NCI-H1417 treated with DMSO at 0.1 percent for 48 hours (cell line): Measurements from ENCODE around the gene CD24.
"Not testable (repeated sequence)": the region's sequence is repeated elsewhere in the genome, so short reads cannot be mapped to it uniquely, and the experiment has no call there.

Experiments used
- DNase-seq: peaks from one replicate; lab custom pipeline; 2025; lab: John Stamatoyannopoulos, UW

The CD24 gene, protein sequence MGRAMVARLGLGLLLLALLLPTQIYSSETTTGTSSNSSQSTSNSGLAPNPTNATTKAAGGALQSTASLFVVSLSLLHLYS

DNA sequence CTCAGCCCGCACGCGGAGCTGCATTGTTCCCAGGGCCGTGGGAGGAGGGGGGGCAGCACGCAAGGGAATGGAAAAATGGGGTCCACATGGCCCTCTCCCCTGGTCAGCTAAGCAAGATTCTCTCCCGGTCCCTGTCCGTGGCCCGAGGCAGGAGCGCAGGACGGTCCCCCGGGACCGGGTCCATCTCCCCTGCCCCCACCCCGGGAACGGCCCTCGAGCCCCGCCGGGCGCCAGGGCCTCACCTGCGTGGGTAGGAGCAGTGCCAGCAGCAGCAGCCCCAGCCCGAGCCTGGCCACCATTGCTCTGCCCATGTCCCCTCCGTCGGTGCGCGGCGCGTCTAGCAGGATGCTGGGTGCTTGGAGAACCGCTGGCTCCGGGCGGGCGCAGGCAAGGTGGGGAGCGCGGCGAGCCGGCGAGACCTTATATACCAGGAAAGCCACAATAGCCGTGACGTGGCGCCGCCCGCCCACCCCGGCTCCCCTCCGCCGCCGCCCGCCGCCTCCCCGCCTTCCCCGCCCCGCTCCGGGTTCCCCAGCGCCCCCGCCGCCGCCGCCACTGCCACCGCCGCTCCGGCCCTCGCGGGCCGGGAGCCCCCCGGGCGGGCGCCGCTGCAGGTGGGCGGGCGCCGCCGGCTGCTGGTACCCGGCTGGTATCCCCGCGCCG is at the start of gene CD24:
Gene CD24, minus strand, starts transcription at position 394 of the 663 bp plus-strand sequence. Its CDS starts 83 bp downstream, at position 311.
- no peak for DNase-seq

DNA sequence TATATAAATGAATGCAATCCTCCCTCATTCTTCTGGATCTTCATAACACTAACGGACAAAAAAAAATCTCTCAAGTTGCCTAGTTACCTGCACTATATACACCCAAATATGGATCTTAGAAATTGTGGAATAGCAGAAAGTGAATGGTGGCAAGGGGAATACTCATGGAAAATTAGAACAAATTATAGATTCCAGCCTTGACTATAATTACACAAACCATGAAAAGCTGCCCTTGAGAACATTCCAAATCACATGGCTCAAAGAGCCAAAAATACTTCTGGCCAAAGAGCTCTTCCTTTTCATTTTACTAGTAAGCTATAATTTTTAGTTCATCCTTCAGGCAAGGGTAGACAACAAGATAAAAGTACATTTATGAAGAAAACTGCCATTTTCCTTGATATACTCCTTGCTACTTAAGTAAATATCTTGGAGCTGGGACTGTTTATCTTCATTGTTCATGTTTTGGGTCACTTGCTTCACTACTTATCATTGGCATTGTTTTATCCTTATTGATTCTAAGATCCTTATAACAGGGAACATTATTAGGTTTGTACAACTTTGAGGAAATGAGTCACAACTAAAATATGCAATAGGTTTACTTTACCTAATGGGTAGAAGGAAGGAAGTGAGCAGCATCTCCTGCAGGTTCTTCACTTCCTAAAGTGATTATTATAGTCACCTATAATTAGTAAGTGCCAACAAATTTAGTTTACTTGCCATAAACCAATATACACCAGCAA is 47.1 kb upstream of the CD24 start:
- no peak for DNase-seq

DNA sequence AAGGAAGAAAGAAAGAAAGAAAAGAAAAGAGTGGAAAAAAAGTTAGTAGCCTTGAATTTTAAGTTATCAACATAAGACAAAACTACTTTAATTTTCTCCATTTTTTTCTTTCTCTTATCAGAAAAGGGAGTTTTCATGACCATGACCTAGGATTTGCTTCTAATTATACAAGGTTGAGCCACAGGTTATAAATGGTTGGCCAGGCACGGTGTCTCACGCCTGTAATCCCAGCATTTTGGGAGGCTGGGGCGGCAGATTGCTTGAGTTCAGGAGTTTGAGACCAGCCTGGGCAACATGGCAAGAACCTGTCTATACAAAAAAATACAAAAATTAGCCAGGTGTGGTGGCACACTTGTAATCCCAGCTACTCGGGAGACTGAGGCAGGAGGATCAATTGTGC is 45.7 kb upstream of the CD24 start:
- no peak for DNase-seq

DNA sequence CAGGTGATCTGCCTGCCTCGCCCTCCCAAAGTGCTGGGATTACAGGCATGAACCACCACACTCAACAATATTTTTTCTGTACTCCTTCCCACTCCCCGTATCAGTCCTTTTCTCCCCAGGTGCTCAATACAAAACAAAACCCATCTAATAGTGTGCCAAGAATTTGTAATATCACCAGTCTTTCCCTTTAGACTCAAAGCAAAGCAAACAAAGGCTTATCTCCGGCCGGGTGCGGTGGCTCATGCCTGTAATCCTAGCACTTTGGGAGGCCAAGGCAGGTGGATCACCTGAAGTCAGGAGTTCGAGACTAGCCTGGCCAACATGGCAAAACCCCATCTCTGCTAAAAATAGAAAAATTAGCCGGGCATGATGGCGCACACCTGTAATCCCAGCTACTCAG is 45.1 kb upstream of the CD24 start:
- not testable (repeated sequence) for DNase-seq

DNA sequence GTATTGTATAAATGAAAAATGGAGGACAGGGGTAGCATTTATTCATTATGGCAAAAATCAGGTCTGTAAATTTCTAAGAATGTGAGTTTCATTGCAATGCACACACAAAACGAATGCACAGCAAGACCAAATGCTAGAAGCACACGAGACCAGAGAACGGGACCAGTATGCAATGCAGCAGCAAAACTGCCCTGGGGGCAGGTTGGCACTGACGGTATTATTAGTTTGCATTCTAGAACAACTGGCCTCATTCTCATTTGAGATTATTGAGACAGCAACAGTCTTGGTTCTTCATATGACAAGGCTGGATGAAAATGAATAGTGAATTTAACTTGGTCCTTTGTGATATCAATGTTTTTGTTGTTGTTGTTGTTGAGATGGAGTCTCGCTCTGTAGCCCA is 44.5 kb upstream of the CD24 start:
- DNase-seq, result no peak

DNA sequence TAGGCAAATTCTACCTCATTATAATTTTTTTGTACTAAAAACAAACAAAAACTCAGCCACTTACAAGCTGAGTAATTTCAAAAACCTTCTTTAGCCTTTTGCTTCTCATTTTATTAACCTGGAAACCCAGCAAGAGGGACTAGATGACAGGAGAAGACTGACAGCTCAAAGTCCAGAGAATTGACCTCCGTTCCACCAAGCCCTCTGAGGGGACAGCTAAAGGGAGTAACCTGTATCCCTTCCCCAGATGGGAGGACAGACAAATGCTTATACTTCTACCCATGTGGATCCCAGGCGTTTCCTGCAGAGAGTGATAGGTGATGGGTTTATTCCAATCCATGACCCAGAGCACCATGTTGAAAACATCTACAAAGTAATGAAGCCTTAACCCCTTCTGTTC is 35.0 kb upstream of the CD24 start:
- no peak for DNase-seq

DNA sequence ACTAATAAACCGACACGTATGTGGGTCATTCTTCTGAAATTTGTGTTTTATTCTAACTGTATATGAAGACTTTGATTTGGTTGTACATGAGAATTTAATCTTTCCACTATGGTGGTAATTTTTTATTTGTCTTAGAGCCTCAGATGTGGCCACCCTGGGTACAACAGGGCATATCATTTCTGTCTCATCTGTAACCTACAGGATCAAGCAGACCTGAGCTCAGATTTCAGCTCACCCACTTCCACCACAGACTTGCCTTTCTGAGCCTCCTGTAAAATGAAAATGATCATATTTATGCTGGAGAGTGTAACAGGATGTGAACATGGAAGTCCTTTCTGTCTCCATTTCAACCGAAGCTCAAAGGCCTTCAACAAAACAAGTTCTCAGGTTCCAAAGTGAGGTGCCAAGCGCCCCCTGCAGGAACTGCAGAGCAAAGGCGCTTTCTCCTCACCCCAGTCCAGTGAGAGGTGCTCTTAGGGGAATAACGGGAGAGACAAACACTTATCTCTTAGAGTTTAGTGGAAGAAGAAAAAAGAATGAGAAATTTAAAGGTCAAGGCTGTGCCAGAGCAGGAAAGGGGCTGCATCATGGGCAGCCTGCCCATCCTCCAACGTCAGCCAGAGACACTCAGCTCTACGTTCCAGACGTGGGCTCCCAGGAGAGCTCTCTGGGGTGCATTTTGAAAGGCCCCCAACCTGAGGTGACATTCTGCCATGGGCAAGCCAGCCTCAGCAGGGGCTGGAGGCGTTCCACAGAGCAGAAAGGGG is 23.0 kb upstream of the CD24 start:
- DNase-seq, result no peak

DNA sequence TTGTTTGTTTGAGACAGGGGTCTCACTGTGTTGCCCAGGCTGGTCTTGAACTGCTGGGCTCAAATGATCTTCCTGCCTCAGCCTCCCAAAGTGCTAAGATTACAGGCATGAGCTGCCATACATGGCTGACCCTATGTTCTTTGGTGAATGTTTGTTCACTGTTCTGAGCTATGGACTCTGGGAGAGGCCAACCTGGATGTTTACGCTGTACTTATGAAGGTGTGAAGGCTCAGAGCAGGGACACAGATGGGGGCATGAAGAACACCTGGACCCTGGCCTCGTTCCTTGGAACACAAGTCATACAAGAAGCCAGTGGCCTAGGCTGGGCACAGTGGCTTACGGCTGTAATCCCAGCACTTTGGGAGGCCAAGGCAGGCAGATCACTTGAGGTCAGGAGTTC is 21.1 kb upstream of the CD24 start:
- DNase-seq, result no peak

DNA sequence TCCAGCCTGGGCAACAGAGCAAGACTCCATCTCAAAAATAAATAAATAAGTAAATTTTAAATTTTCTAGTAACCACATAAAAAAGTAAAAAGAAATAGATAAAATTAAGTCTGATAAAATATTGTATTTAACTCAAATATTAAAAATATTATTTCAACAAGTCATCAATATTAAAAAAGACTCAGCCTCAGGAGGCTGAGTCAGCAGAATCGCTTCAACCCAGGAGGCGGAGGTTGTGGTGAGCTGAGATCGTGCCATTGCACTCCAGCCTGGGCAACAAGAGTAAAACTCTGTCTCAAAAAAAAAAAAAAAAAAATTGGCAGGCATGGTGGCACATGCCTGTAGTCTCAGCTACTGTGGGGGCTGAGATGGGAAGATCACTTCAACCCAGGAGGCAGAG is 15.2 kb upstream of the CD24 start:
- not testable (repeated sequence) for DNase-seq

DNA sequence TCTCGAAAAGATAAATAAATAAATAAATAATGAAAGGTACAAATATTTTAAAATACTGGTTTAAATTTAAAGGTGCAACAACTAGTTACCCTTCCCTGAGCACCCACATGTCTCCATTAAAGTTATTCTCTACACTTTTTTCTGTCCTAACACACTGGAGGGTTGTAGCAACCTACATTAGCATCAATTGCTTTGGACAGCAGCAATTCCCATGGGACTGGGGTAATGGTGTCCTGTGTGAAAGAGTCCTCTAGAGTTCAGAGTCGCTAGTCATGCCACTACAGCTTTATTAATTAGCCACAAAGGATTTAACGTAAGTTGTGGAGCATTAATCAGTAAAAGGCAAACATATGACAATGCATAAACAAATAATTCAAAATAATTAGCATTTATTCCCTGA is 14.1 kb upstream of the CD24 start:
- DNase-seq, result no peak

DNA sequence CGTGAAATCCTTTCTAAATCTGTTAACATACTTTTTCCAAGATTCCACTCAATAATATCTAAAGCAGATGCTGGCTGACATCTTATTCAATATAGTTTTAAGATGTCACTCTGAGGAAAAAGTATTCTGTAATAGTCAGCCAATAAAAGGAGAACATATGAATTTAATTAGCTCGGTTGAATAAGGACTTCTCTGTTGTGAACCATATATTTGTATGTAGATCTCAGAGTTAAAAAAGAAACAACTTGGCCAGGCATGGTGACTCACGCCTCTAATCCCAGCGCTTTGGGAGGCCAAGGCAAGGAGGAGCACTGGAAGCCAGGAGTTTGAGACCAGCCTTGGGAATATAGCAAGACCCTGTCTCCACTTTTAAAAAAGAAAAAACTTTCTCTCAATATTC is 7.4 kb upstream of the CD24 start:
- no peak for DNase-seq

DNA sequence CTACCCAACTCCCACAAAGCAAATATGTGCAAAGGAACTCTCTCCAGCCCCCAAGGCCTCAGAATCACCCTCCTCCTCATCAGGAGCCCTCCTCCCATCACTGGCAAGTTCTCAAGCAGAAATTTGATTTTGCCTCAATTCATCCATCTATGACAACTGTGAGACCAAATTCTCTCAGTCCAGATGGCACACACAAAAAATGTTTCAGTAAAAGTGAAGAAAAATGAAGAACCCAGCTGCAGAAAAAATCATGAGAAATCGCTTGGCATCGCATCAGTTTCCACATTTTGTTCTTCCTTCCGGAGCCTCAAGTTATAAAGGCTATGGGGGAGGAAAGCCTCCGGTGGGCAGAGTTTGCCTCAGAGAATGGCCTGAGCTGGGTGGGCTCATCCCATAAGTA is 6.4 kb upstream of the CD24 start:
- DNase-seq, result no peak

DNA sequence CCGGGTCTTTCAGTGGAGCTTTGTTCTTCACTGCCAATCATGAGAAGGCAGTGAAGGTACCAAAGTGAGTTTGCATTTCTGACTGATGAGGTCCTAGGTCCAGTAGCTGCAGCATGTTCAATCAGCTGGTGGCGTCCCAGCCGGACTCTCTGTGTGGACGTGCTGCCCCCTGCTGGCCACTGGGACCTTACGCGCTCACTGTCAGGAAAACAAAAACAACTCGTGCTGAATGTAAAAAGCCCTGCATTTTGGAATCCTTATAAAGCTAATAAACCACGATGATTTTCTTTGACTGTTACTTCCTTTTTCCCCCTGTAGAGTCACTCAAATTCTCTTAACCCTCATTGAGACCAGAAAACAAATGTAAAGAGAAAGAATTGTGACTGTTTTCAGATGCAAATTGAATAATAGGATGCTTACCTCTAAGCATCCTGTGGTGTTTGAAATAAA is 4.9 kb upstream of the CD24 start:
- DNase-seq, result no peak

DNA sequence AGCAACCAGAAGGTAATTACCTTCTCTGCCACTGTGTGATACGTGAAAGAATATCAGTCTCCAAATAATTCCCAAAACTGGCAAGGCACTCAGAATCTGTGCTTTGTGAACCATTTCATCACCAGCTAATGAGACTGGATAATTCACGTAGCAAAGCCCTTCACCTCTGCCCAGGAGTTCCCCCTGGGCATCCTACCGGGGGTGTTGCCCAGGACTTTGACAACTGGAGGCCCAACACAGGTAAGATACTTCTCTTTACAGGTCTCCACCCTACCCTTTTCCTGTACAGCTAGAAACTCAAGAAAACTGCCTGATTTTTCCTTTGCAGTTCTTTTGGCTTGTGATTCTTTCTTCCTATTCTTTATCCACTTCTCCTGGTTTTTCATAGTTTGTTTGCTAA is 2.7 kb upstream of the CD24 start:
- no peak for DNase-seq

DNA sequence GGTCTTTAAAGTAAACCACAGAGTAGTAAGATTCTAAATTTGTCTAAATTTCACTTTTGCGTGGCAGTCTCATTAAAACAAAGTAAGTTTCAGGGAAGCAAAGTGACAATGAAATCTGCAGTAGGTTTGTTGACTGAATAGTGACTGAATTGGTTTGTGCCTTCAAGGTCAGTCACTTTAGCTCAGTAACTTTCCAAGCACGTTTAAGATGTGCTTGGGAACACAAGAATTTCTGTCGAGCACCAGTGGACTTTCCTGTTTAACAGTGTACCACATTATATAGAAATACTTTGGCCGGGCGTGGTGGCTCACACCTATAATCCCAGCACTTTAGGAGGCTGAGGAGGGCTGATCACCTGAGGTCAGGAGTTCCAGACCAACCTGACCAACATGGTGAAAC is 1.7 kb upstream of the CD24 start:
- no peak for DNase-seq

DNA sequence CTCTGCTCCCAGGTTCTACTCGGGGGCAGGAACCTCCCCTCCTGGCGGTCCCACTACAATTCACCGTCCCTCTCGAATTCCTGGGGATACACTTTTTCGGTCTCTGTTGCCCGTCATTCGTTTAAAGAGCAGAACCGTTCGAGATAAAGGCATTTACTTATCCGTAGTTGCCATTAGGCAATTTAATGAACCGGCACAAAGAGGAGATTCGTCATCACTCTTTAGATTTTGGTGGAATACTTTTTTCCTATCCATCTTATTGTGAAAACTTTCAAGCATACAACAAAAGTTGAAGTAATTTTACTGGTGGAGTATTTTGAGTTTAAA is 1.2 kb upstream of the CD24 start:
- no peak for DNase-seq

DNA sequence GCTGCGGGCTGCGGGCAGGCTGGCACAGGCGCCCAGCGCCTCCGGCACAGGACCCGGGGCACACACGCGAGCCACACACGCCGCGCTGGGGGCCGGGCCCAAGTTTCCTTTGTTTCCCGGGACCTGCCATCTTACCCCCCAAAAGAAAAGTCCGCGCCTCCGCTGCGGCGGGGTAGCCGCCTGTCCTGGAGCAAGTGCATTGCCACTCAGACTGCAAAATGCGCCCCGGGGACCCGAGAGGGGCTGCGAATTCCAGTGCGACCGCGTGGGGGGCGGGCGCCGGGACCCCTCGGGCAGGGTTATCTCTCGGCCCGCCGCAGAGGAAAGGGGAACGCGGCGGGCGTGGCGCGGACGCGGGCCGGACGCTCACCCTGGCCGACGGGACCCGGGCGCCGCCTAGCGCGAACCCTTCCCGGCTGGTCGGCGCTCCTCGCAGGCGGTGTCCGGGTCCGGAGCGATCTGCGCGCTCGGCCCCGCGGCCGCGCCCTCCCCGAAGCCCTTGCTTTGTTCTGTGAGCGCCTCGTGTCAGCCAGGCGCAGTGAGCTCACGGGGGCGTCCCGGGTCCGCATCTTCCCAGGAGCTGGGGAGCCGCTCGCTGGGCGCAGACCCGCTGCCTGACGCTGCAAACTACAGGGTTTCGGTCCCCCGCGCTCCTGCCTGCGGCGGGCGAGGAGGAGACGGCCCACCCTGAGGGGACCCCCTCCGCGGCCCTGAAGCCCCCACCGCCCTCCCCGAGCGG is 639 bp upstream of the CD24 start:
- no peak for DNase-seq

DNA sequence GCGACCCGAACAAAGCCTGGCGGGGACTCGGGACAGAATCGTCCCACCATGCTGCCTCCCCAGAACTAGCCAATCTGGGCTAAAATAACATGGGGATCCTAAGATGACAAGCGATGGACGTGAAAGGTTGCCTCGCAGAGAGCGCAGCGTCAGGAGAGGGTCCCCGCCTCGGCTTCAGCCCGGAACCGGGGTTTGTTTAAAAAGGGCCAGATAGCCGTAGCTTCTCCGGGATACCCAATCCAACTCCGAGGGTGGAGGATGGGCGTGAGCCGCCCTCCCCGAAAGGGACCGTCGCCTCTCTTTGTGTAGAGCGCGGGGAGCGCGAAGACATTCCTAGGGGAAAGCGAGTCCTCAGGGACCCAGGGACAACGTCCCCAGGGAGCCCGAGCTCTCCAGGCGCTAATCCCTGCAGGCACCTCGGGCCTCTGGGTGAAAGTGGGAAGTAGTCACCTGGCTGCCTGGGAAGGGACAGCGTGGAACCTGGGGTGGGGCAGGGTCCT is 643 bp downstream of the CD24 start:
- no peak for DNase-seq

DNA sequence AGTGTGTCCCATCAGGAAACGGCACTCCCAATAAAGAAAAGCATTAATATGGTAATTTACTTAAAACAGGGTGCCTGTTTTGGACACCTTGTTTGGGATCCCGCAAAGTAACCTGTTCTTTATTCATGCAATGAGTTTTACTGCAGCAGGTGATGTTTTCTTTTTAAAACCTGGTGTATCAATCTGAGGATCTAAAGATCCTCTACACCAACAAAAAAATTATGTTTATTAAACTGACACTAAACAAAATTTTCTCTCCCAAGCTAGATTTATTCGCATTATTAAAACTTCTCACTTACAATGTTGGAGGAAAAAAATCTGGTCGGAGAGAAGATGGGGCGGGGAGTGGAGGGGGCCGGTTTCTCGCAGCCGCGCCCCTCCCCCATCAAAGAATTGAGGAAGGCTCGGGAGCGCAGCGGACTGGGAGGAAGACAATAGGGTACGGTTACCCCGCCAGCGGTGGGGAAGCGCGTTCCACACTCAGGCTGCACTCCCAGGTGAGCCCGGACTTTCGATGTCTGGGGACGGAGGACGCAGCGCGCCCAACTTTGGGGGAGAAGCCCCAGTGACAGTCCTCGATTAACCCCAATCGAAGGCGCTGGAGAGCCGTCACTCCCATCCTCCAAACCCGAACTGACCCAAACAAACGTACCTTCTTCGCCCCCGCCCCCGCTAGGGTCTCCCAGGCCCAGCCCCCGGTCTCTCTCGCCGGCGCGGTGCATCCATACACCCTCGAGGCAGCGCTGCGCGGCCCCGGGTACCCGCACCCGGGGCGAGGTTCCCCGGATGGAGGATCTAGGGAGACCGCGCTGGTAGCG is 1.3 kb downstream of the CD24 start:
- DNase-seq, result no peak

DNA sequence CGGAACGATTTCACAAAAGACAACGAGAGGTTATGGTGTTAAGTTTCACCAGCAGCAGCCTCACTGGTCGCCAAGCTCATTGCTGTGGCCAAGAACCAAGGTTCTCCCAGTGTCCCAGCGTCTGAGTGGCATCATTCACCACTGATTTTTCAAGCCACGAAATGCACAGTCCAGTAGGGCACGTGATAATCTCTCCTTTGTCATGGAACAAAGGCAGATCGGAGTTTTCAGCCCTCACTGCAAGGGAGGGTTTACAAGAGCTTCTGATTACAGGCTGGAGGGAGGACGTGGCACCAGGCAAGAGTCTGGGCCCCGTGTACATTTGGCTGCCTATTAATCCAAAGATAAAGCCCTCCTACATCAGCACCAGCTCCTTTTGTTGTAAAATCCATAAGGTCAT is 2.0 kb downstream of the CD24 start:
- no peak for DNase-seq

DNA sequence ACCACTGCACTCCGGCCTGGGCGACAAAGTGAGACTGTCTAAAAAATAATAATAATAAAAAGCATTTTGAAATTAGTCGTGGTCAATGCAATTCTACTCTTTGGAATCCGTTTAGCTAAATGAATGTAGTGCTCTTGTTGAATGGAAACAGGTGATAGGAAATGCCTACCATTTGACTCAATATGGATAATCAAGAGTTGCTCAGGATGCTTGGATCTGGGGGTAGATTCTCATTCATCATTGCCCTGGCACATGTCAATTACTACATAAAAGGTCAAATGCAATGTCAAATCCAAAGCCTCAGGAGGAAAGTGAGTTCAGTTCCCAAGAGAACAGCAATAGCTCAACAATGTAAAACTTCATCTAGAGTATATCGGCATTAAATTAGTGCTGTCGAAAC is 3.8 kb downstream of the CD24 start:
- DNase-seq, result not testable (repeated sequence)
